Measurements from ENCODE around the gene CMTM4. TPM values are rescaled to one million over a fixed set of nuclear protein-coding genes. Genes with fewer than 3 reads are reported as not detected.

The CMTM4 gene
- 10.4 TPM for total RNA-seq

GRCh38 chr16:66696669-66697630 is at the start of gene CMTM4:
CMTM4 (minus strand) TSS chr16:66696743; CDS start chr16:66696525, 218 bp downstream.
- H3K4me1 ChIP-seq (ENCODE audit: control insufficient read depth in 3 of 3, insufficient read depth in 3 of 3, low read length in 3 of 3), result peaks cover 6 to 12% (median 10%) of the 10 kb centered on the region in 3 donors
- no peaks in the 10 kb centered on the region for H3K36me3 ChIP-seq (ENCODE audit: control insufficient read depth in 3 of 3, insufficient read depth in 3 of 3, low read length in 3 of 3)
- H3K9ac ChIP-seq (ENCODE audit: low read depth in 1 of 3, low read length in 3 of 3), result peak within 1 kb of the TSS; percentile 82 to 90 (median 85)
- H3K4me3 ChIP-seq (ENCODE audit: low read length in 3 of 3), result peak within 1 kb of the TSS; percentile 83 to 85 (median 83)
- no peaks in the 10 kb centered on the region for H3K9me3 ChIP-seq (ENCODE audit: control insufficient read depth in 3 of 3, low read length in 3 of 3)
- no peaks in the 10 kb centered on the region for H3K27me3 ChIP-seq (ENCODE audit: control insufficient read depth in 3 of 3, insufficient read depth in 3 of 3, low read length in 3 of 3)
- H3K27ac ChIP-seq (ENCODE audit: low read depth, low read length), result peak within 1 kb of the TSS; percentile 36

GRCh38 chr16:66746048-66746447 is 49.5 kb upstream of the CMTM4 start:
- Histone ChIP-seq H3K9ac (ENCODE audit: low read depth in 1 of 3, low read length in 3 of 3) (no peak overlapping the region), H3K27ac (ENCODE audit: low read depth, low read length) (no peak overlapping the region), H3K27me3 (ENCODE audit: control insufficient read depth in 3 of 3, insufficient read depth in 3 of 3, low read length in 3 of 3) (no peaks in the 10 kb centered on the region), H3K9me3 (ENCODE audit: control insufficient read depth in 3 of 3, low read length in 3 of 3) (no peaks in the 10 kb centered on the region), H3K4me1 (ENCODE audit: control insufficient read depth in 3 of 3, insufficient read depth in 3 of 3, low read length in 3 of 3) (peaks cover 31 to 42% (median 42%) of the 10 kb centered on the region in 3 donors), H3K4me3 (ENCODE audit: low read length in 3 of 3) (no peak overlapping the region), H3K36me3 (ENCODE audit: control insufficient read depth in 3 of 3, insufficient read depth in 3 of 3, low read length in 3 of 3) (peaks cover 19 to 34% (median 27%) of the 10 kb centered on the region in 3 donors)

DNA sequence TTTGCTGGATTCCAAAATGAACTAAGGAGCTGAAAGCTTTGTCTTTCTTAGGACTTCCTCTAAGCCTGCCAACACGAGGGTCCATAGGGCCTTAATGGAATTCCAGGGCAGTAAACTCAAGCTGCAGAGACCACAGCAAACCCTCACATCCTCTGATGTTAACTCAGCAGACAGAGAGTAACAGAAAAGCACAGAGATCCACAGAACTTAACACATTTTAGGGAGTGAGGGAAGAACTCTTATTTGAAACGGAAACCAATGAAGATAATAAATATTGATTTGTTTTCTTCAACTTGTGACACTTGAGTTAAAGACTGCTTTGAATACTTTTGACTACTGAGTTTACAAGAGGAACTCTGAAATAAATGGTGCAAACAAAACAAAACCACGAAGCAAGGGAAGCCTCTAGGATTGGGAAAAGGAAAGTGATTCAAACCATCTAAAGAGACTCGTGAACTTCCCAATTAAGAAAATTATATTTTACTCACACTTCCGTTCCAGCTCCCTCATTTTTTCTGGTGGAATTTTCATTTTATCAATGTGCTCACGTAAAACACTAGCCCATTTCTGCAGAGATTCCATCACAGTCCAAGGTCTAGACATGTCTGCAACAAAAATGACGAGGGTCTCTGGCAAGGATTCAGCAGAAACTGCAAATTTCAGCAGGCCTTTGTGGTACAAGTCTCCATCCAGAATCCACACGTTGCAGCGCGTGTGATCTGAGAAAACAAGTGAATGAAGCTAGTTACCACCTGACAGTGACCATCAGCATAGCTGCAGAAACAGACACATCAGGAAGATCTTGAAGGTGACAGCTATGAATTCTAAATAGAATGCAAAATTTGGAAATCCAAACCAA is 45.6 kb upstream of the CMTM4 start:
- H3K36me3 ChIP-seq (ENCODE audit: control insufficient read depth in 3 of 3, insufficient read depth in 3 of 3, low read length in 3 of 3), result peaks cover 15 to 34% (median 25%) of the 10 kb centered on the region in 3 donors
- H3K27me3 ChIP-seq (ENCODE audit: control insufficient read depth in 3 of 3, insufficient read depth in 3 of 3, low read length in 3 of 3), result no peaks in the 10 kb centered on the region
- peaks cover 30 to 38% (median 38%) of the 10 kb centered on the region in 3 donors for H3K4me1 ChIP-seq (ENCODE audit: control insufficient read depth in 3 of 3, insufficient read depth in 3 of 3, low read length in 3 of 3)
- H3K9me3 ChIP-seq (ENCODE audit: control insufficient read depth in 3 of 3, low read length in 3 of 3), result no peaks in the 10 kb centered on the region
- peak overlapping the region; percentile 88 for H3K27ac ChIP-seq (ENCODE audit: low read depth, low read length)
- H3K9ac ChIP-seq (ENCODE audit: low read depth in 1 of 3, low read length in 3 of 3), result peak overlapping the region in 2 of 3 donors; percentile 48 to 66
- H3K4me3 ChIP-seq (ENCODE audit: low read length in 3 of 3), result peak overlapping the region in 1 of 3 donors; percentile 8

GRCh38 chr16:66741169-66741900 is 44.8 kb upstream of the CMTM4 start:
- no peaks in the 10 kb centered on the region for H3K27me3 ChIP-seq (ENCODE audit: control insufficient read depth in 3 of 3, insufficient read depth in 3 of 3, low read length in 3 of 3)
- peak overlapping the region; percentile 88 for H3K27ac ChIP-seq (ENCODE audit: low read depth, low read length)
- H3K9me3 ChIP-seq (ENCODE audit: control insufficient read depth in 3 of 3, low read length in 3 of 3), result no peaks in the 10 kb centered on the region
- H3K4me3 ChIP-seq (ENCODE audit: low read length in 3 of 3), result peak overlapping the region in 2 of 3 donors; percentile 1 to 39
- peaks cover 30 to 38% (median 35%) of the 10 kb centered on the region in 3 donors for H3K4me1 ChIP-seq (ENCODE audit: control insufficient read depth in 3 of 3, insufficient read depth in 3 of 3, low read length in 3 of 3)
- H3K36me3 ChIP-seq (ENCODE audit: control insufficient read depth in 3 of 3, insufficient read depth in 3 of 3, low read length in 3 of 3), result peaks cover 11 to 35% (median 17%) of the 10 kb centered on the region in 3 donors
- peak overlapping the region; percentile 41 to 71 (median 66) for H3K9ac ChIP-seq (ENCODE audit: low read depth in 1 of 3, low read length in 3 of 3)

- no peaks in the 10 kb centered on the region for H3K27me3 ChIP-seq (ENCODE audit: control insufficient read depth in 3 of 3, insufficient read depth in 3 of 3, low read length in 3 of 3)
- H3K4me1 ChIP-seq (ENCODE audit: control insufficient read depth in 3 of 3, insufficient read depth in 3 of 3, low read length in 3 of 3), result peaks cover 30 to 38% (median 35%) of the 10 kb centered on the region in 3 donors
- H3K4me3 ChIP-seq (ENCODE audit: low read length in 3 of 3), result no peak overlapping the region
- H3K9me3 ChIP-seq (ENCODE audit: control insufficient read depth in 3 of 3, low read length in 3 of 3), result no peaks in the 10 kb centered on the region
- peak overlapping the region; percentile 9 to 71 (median 41) for H3K9ac ChIP-seq (ENCODE audit: low read depth in 1 of 3, low read length in 3 of 3)
- peak overlapping the region; percentile 88 for H3K27ac ChIP-seq (ENCODE audit: low read depth, low read length)
- H3K36me3 ChIP-seq (ENCODE audit: control insufficient read depth in 3 of 3, insufficient read depth in 3 of 3, low read length in 3 of 3), result peaks cover 13 to 37% (median 22%) of the 10 kb centered on the region in 3 donors
Observed at GRCh38 chr16:66740533-66740932, 44.0 kb upstream of the CMTM4 start.

GRCh38 chr16:66740010-66740409 is 43.5 kb upstream of the CMTM4 start:
- H3K27me3 ChIP-seq (ENCODE audit: control insufficient read depth in 3 of 3, insufficient read depth in 3 of 3, low read length in 3 of 3), result no peaks in the 10 kb centered on the region
- H3K4me1 ChIP-seq (ENCODE audit: control insufficient read depth in 3 of 3, insufficient read depth in 3 of 3, low read length in 3 of 3), result peaks cover 30 to 38% (median 35%) of the 10 kb centered on the region in 3 donors
- no peaks in the 10 kb centered on the region for H3K9me3 ChIP-seq (ENCODE audit: control insufficient read depth in 3 of 3, low read length in 3 of 3)
- no peak overlapping the region for H3K4me3 ChIP-seq (ENCODE audit: low read length in 3 of 3)
- peak overlapping the region in 2 of 3 donors; percentile 9 to 71 for H3K9ac ChIP-seq (ENCODE audit: low read depth in 1 of 3, low read length in 3 of 3)
- peaks cover 17 to 38% (median 23%) of the 10 kb centered on the region in 3 donors for H3K36me3 ChIP-seq (ENCODE audit: control insufficient read depth in 3 of 3, insufficient read depth in 3 of 3, low read length in 3 of 3)
- peak overlapping the region; percentile 88 for H3K27ac ChIP-seq (ENCODE audit: low read depth, low read length)

GRCh38 chr16:66735891-66736290 is 39.3 kb upstream of the CMTM4 start:
- H3K4me1 ChIP-seq (ENCODE audit: control insufficient read depth in 3 of 3, insufficient read depth in 3 of 3, low read length in 3 of 3), result peaks cover 13 to 16% (median 15%) of the 10 kb centered on the region in 3 donors
- H3K27me3 ChIP-seq (ENCODE audit: control insufficient read depth in 3 of 3, insufficient read depth in 3 of 3, low read length in 3 of 3), result no peaks in the 10 kb centered on the region
- no peak overlapping the region for H3K27ac ChIP-seq (ENCODE audit: low read depth, low read length)
- H3K9me3 ChIP-seq (ENCODE audit: control insufficient read depth in 3 of 3, low read length in 3 of 3), result no peaks in the 10 kb centered on the region
- no peak overlapping the region for H3K9ac ChIP-seq (ENCODE audit: low read depth in 1 of 3, low read length in 3 of 3)
- H3K36me3 ChIP-seq (ENCODE audit: control insufficient read depth in 3 of 3, insufficient read depth in 3 of 3, low read length in 3 of 3), result peaks cover 42 to 66% (median 52%) of the 10 kb centered on the region in 3 donors
- H3K4me3 ChIP-seq (ENCODE audit: low read length in 3 of 3), result no peak overlapping the region

GRCh38 chr16:66731101-66731500 is 34.6 kb upstream of the CMTM4 start:
- Histone ChIP-seq H3K27me3 (ENCODE audit: control insufficient read depth in 3 of 3, insufficient read depth in 3 of 3, low read length in 3 of 3) (no peaks in the 10 kb centered on the region), H3K27ac (ENCODE audit: low read depth, low read length) (no peak overlapping the region), H3K4me1 (ENCODE audit: control insufficient read depth in 3 of 3, insufficient read depth in 3 of 3, low read length in 3 of 3) (peaks cover 2 to 13% (median 2%) of the 10 kb centered on the region in 3 donors), H3K9me3 (ENCODE audit: control insufficient read depth in 3 of 3, low read length in 3 of 3) (no peaks in the 10 kb centered on the region), H3K4me3 (ENCODE audit: low read length in 3 of 3) (no peak overlapping the region), H3K36me3 (ENCODE audit: control insufficient read depth in 3 of 3, insufficient read depth in 3 of 3, low read length in 3 of 3) (peaks cover 61 to 83% (median 80%) of the 10 kb centered on the region in 3 donors), H3K9ac (ENCODE audit: low read depth in 1 of 3, low read length in 3 of 3) (no peak overlapping the region)

DNA sequence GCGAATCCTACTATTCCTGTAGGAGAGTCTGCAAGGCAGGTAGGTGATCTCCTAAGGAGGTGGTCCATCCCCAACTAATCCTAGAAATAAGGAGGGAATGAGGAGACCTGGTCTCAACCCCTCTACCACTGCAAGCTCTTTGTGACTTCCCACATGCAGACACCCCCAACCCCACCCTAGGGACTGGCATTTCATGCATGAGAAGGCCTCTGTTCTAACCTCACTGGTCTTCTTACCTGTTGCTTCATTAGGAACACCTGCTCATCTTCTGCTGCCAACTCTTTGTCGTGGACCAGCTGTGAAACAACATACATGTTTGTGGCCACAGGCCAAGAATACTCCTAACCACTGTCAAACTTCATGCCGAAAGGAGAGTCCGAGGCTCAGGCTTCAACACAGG is 32.3 kb upstream of the CMTM4 start:
- H3K4me1 ChIP-seq (ENCODE audit: control insufficient read depth in 3 of 3, insufficient read depth in 3 of 3, low read length in 3 of 3), result peaks cover 2 to 13% (median 2%) of the 10 kb centered on the region in 3 donors
- no peak overlapping the region for H3K4me3 ChIP-seq (ENCODE audit: low read length in 3 of 3)
- H3K9me3 ChIP-seq (ENCODE audit: control insufficient read depth in 3 of 3, low read length in 3 of 3), result no peaks in the 10 kb centered on the region
- peaks cover 62 to 88% (median 85%) of the 10 kb centered on the region in 3 donors for H3K36me3 ChIP-seq (ENCODE audit: control insufficient read depth in 3 of 3, insufficient read depth in 3 of 3, low read length in 3 of 3)
- H3K27me3 ChIP-seq (ENCODE audit: control insufficient read depth in 3 of 3, insufficient read depth in 3 of 3, low read length in 3 of 3), result no peaks in the 10 kb centered on the region
- H3K9ac ChIP-seq (ENCODE audit: low read depth in 1 of 3, low read length in 3 of 3), result peak overlapping the region in 1 of 3 donors; percentile 10
- H3K27ac ChIP-seq (ENCODE audit: low read depth, low read length), result no peak overlapping the region

Measured in skeletal muscle tissue (tissue), 4 donors.